ENCODE results near the gene CIP2A. TPM values are rescaled to one million over a fixed set of nuclear protein-coding genes. Genes with fewer than 3 reads are reported as not detected.

CIP2A gene
- total RNA-seq, 1 donor from 2014 or later = 1.9 TPM

- H3K4me3 ChIP-seq = no peak overlapping the region
- no peaks in the 10 kb centered on the region for H3K36me3 ChIP-seq
- no peaks in the 10 kb centered on the region for H3K27me3 ChIP-seq
- DNase-seq (no peak), ATAC-seq (no peak)
- no peak overlapping the region for H3K27ac ChIP-seq
- TF ChIP-seq, protein P1, sequence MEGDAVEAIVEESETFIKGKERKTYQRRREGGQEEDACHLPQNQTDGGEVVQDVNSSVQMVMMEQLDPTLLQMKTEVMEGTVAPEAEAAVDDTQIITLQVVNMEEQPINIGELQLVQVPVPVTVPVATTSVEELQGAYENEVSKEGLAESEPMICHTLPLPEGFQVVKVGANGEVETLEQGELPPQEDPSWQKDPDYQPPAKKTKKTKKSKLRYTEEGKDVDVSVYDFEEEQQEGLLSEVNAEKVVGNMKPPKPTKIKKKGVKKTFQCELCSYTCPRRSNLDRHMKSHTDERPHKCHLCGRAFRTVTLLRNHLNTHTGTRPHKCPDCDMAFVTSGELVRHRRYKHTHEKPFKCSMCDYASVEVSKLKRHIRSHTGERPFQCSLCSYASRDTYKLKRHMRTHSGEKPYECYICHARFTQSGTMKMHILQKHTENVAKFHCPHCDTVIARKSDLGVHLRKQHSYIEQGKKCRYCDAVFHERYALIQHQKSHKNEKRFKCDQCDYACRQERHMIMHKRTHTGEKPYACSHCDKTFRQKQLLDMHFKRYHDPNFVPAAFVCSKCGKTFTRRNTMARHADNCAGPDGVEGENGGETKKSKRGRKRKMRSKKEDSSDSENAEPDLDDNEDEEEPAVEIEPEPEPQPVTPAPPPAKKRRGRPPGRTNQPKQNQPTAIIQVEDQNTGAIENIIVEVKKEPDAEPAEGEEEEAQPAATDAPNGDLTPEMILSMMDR (IDR thresholded peaks at IDR 0.05) = no peak
- H3K4me1 ChIP-seq = no peaks in the 10 kb centered on the region
- H3K9me3 ChIP-seq = no peaks in the 10 kb centered on the region
- intact Hi-C loops (cut with DNase I) = no loop called here
Observed at GRCh38 chr3:108500728-108501127, 88.5 kb downstream of the CIP2A start.

Other genes starting within 250 kb of the CIP2A start
- gene MYH15, start 78.8 kb downstream of the CIP2A start, total RNA-seq = 0.90 TPM
- gene DZIP3, start 284 bp upstream of the CIP2A start, total RNA-seq = 8.9 TPM
- gene RETNLB, start 168.0 kb upstream of the CIP2A start, total RNA-seq = not detected
- gene TRAT1, start 233.3 kb upstream of the CIP2A start, total RNA-seq = 1.1 TPM